Measurements from ENCODE around the gene ZACN.
A peak's percentile ranks its signal among the peaks of the same experiment; 100 is the strongest.
"Not testable (repeated sequence)": the region's sequence is repeated elsewhere in the genome, so short reads cannot be mapped to it uniquely, and the experiment has no call there.

The ZACN gene

DNA sequence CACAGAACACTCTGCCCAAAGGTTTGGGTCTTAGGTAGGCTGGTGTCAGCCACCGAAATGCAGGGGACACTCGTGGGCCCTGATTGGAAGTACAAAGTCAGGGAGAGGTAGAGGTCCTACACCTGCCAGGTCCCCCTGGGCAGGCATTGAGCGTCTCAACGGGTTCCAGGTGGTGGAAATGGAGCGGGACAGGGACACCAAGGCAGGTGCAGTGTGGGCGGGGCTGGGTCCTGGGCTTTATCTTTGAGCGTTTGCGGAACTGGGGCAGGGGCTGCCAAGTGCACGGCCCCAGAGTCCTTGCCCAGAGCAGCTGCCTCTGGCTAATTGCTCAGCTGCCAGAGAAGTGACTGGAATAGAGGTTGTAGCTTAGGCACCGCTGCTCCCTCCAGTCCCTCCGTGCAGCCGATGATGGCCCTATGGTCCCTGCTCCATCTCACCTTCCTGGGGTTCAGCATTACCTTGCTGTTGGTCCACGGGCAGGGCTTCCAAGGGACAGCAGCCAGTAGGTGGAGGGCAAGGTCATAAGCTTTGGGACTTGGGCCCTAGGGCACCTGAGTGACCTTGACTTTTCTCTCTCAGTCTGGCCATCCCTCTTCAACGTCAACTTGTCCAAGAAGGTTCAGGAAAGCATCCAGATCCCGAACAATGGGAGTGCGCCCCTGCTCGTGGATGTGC, at the start of gene ZACN:
TSS of gene ZACN (plus strand) at position 323 of the 675 bp plus-strand sequence. CDS start at position 406, 83 bp downstream.
- Histone ChIP-seq H3K36me3 (ENCODE audit: control insufficient read depth, low read depth, low read length) (peaks cover 10% of the 10 kb centered on the region), H3K9ac (ENCODE audit: low read length) (peak within 1 kb of the TSS; percentile 44), H3K27ac (ENCODE audit: low read length) (no peak within 1 kb of the TSS), H3K4me3 (ENCODE audit: low read length) (peak within 1 kb of the TSS; percentile 45), H3K4me1 (ENCODE audit: control insufficient read depth, low read depth, low read length) (peaks cover 32% of the 10 kb centered on the region), H3K27me3 (ENCODE audit: control insufficient read depth, insufficient read depth, low read length) (peaks cover 72% of the 10 kb centered on the region), H3K9me3 (ENCODE audit: control insufficient read depth, low read depth, low read length) (no peaks in the 10 kb centered on the region)

DNA sequence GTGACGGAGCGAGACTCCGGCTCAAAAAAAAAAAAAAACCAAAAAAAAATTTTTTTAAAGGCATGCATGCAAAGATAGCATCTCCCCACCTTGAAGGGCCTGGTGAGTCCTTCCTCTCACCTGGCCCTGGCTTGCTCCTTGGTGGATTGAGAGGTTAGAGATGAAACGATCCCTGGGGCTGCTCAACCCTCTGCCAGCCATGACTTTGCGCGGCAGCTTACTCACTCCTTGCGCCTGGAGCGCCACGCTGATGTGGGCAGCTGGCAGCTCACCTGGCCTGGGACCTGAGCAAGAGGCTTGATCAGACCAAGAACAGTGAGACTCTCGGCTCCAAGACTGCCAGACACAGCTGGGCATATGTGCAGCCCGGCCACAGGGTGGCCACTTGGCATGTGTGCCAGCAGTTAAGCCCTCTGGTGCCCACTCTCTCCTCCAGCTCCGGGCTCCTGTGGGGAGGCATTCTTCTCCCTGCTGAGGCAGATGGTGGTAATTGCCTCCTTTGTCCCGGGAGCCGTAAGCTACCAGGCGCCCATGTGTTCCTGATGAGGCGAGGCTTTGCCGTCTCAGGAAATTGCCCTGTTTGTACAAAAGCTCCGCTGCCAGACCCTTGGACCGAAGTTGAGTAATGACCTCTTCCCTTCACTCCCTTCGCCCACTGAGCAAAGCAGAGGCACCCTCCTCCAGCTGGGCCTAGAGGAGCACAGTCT, 46.8 kb upstream of the ZACN start:
- Histone ChIP-seq H3K4me3 (ENCODE audit: low read length) (no peak overlapping the region), H3K4me1 (ENCODE audit: control insufficient read depth, low read depth, low read length) (peaks cover 6% of the 10 kb centered on the region), H3K36me3 (ENCODE audit: control insufficient read depth, low read depth, low read length) (no peaks in the 10 kb centered on the region)

DNA sequence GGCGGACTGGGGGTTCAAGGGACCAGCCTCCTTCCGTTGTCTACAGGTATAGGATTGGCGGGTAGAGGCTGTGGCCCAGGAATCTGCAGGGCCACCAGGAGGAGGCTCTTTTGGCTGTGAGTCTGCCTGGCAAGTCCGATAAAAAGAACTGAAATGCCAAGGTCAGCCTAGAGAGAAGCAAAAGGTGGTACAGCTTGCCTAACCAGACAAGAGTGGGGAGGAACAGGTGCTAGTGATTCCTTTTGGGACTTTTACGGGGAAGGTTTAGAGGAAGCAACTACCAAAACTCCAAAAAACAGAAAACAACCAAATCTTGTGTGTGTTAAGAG, 46.2 kb upstream of the ZACN start:
- Histone ChIP-seq H3K9ac (ENCODE audit: low read length) (no peak overlapping the region), H3K4me1 (ENCODE audit: control insufficient read depth, low read depth, low read length) (peaks cover 6% of the 10 kb centered on the region), H3K36me3 (ENCODE audit: control insufficient read depth, low read depth, low read length) (no peaks in the 10 kb centered on the region), H3K27me3 (ENCODE audit: control insufficient read depth, insufficient read depth, low read length) (no peaks in the 10 kb centered on the region), H3K9me3 (ENCODE audit: control insufficient read depth, low read depth, low read length) (no peaks in the 10 kb centered on the region), H3K27ac (ENCODE audit: low read length) (no peak overlapping the region), H3K4me3 (ENCODE audit: low read length) (no peak overlapping the region)

More for the DNA sequence above, 46.8 kb upstream of the ZACN start:
- H3K27ac ChIP-seq (ENCODE audit: low read length), result no peak overlapping the region
- no peaks in the 10 kb centered on the region for H3K27me3 ChIP-seq (ENCODE audit: control insufficient read depth, insufficient read depth, low read length)
- no peak overlapping the region for H3K9ac ChIP-seq (ENCODE audit: low read length)
- no peaks in the 10 kb centered on the region for H3K9me3 ChIP-seq (ENCODE audit: control insufficient read depth, low read depth, low read length)

- peaks cover under 1% of the 10 kb centered on the region for H3K36me3 ChIP-seq (ENCODE audit: control insufficient read depth, low read depth, low read length)
- no peaks in the 10 kb centered on the region for H3K9me3 ChIP-seq (ENCODE audit: control insufficient read depth, low read depth, low read length)
- no peak overlapping the region for H3K27ac ChIP-seq (ENCODE audit: low read length)
- H3K27me3 ChIP-seq (ENCODE audit: control insufficient read depth, insufficient read depth, low read length), result no peaks in the 10 kb centered on the region
- H3K9ac ChIP-seq (ENCODE audit: low read length), result no peak overlapping the region
- peaks cover 6% of the 10 kb centered on the region for H3K4me1 ChIP-seq (ENCODE audit: control insufficient read depth, low read depth, low read length)
- no peak overlapping the region for H3K4me3 ChIP-seq (ENCODE audit: low read length)
These were observed 45.8 kb upstream of the ZACN start for GRCh38 chr17:76033139-76033538.

DNA sequence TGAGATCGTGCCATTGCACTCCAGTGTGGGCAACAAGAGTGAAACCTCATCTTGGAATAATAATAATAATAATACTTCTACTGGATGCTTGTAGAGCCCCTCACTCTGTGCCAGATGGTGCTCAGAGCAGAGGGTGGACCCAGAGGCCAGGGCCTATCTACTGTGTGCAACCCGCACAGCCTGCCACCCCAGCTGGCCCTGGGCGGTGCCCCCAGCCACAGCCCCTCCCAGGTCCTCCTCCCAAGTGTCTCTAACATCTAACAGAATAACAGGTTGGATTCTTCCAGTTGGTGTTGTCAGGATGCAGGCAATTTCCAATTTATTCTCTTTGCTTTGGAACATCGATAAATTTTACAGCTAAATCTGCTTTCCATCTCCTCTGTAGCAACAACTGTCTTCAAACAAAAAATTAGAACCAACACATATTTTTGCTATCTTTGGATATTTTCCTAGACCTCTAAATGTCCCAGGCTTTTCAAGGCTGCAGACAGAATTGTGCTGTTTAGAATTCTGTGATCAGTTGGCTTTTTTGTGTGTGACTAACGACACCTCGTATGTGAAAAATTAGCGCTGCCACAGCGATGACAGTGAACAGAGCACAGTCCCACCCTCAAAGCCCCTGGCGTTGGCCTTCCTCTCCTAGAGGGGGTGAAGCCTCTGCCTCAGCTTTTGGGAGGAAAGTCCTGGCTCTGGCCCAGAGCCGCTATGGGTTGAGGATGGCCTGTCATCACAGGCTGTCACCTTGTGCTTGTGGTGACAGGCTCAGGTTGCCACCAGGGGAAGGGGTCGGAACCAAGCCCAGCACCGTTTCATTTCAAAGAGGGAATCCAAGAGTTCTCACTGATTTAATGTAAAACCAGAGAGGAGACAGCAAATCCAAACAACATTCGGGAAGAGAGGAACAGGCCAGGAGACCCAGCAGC, 44.3 kb upstream of the ZACN start:
- peaks cover 8% of the 10 kb centered on the region for H3K4me1 ChIP-seq (ENCODE audit: control insufficient read depth, low read depth, low read length)
- no peaks in the 10 kb centered on the region for H3K9me3 ChIP-seq (ENCODE audit: control insufficient read depth, low read depth, low read length)
- H3K27ac ChIP-seq (ENCODE audit: low read length), result no peak overlapping the region
- H3K4me3 ChIP-seq (ENCODE audit: low read length), result no peak overlapping the region
- peaks cover 16% of the 10 kb centered on the region for H3K36me3 ChIP-seq (ENCODE audit: control insufficient read depth, low read depth, low read length)
- no peaks in the 10 kb centered on the region for H3K27me3 ChIP-seq (ENCODE audit: control insufficient read depth, insufficient read depth, low read length)
- H3K9ac ChIP-seq (ENCODE audit: low read length), result no peak overlapping the region

- Histone ChIP-seq H3K36me3 (ENCODE audit: control insufficient read depth, low read depth, low read length) (peaks cover 29% of the 10 kb centered on the region), H3K4me3 (ENCODE audit: low read length) (no peak overlapping the region), H3K9me3 (ENCODE audit: control insufficient read depth, low read depth, low read length) (no peaks in the 10 kb centered on the region), H3K9ac (ENCODE audit: low read length) (no peak overlapping the region), H3K4me1 (ENCODE audit: control insufficient read depth, low read depth, low read length) (peaks cover 17% of the 10 kb centered on the region), H3K27me3 (ENCODE audit: control insufficient read depth, insufficient read depth, low read length) (no peaks in the 10 kb centered on the region), H3K27ac (ENCODE audit: low read length) (no peak overlapping the region)
These were observed 42.3 kb upstream of the ZACN start for GRCh38 chr17:76036497-76037261.

DNA sequence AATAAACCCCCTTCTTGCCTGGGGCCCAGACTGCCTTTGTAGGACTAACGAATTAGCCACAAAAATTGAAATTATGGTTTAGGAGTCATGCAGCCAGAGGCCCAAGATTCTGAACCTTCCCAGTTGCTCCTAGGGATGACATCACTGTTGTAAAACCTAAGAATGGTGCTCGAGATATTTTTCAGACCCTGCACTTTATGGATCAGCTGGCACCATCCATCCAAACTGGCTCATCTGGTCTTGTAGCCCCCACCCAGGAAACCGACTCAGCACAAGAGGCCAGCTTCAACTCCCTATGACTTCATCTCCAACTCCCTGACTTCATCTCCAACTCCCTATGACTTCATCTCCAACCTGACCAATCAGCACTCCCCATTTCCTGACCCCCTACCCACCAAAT, 40.9 kb upstream of the ZACN start:
- Histone ChIP-seq H3K9ac (ENCODE audit: low read length) (no peak overlapping the region), H3K36me3 (ENCODE audit: control insufficient read depth, low read depth, low read length) (peaks cover 35% of the 10 kb centered on the region), H3K27me3 (ENCODE audit: control insufficient read depth, insufficient read depth, low read length) (no peaks in the 10 kb centered on the region), H3K27ac (ENCODE audit: low read length) (no peak overlapping the region), H3K9me3 (ENCODE audit: control insufficient read depth, low read depth, low read length) (no peaks in the 10 kb centered on the region), H3K4me1 (ENCODE audit: control insufficient read depth, low read depth, low read length) (peaks cover 17% of the 10 kb centered on the region), H3K4me3 (ENCODE audit: low read length) (no peak overlapping the region)

DNA sequence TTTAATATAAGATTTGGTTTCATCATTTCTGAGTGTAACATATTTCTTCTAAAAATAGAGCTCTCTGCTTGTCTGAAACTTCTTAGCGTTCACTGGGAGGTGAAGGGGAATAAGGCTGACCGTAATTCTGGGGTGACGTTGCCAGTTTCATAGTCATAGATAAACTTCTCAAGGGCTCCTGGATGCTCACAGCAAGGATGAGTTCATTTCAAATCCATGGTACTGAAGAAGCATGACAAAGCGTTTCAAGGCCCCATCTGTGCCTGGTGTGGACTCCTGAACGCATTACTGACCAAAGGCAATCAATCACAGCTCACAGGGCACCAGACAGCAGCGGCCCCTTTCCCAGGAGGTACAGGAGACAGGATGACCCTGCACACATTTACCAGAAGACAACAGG, 39.9 kb upstream of the ZACN start:
- H3K4me3 ChIP-seq (ENCODE audit: low read length), result no peak overlapping the region
- no peak overlapping the region for H3K9ac ChIP-seq (ENCODE audit: low read length)
- H3K36me3 ChIP-seq (ENCODE audit: control insufficient read depth, low read depth, low read length), result peaks cover 46% of the 10 kb centered on the region

DNA sequence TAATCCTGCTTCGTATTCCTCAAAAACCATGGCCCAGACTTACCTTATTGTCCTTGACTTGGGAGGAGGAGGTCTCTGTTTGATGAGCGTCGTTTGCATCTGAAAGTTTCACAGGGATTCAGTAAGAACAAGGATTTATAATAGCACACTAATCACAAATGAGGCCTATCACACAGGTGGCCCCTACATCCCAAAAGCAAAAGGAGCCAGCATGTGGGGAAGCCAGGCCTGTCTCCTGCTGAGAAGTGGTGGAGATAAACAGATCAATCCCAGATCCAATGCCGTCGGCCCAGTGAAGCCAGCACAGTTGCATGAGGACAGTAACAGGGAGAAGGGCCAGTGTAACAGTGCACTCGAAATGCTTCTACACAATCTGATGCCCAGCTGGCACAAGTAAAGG, 38.6 kb upstream of the ZACN start:
- no peak overlapping the region for H3K9ac ChIP-seq (ENCODE audit: low read length)
- no peak overlapping the region for H3K27ac ChIP-seq (ENCODE audit: low read length)
- H3K4me3 ChIP-seq (ENCODE audit: low read length), result no peak overlapping the region
- H3K27me3 ChIP-seq (ENCODE audit: control insufficient read depth, insufficient read depth, low read length), result no peaks in the 10 kb centered on the region
- peaks cover 17% of the 10 kb centered on the region for H3K4me1 ChIP-seq (ENCODE audit: control insufficient read depth, low read depth, low read length)
- peaks cover 58% of the 10 kb centered on the region for H3K36me3 ChIP-seq (ENCODE audit: control insufficient read depth, low read depth, low read length)
- H3K9me3 ChIP-seq (ENCODE audit: control insufficient read depth, low read depth, low read length), result no peaks in the 10 kb centered on the region

More for the DNA sequence above, 39.9 kb upstream of the ZACN start:
- no peaks in the 10 kb centered on the region for H3K27me3 ChIP-seq (ENCODE audit: control insufficient read depth, insufficient read depth, low read length)
- H3K4me1 ChIP-seq (ENCODE audit: control insufficient read depth, low read depth, low read length), result peaks cover 17% of the 10 kb centered on the region
- no peak overlapping the region for H3K27ac ChIP-seq (ENCODE audit: low read length)
- no peaks in the 10 kb centered on the region for H3K9me3 ChIP-seq (ENCODE audit: control insufficient read depth, low read depth, low read length)

- peaks cover 78% of the 10 kb centered on the region for H3K36me3 ChIP-seq (ENCODE audit: control insufficient read depth, low read depth, low read length)
These were observed 36.1 kb upstream of the ZACN start for GRCh38 chr17:76042868-76043267.

DNA sequence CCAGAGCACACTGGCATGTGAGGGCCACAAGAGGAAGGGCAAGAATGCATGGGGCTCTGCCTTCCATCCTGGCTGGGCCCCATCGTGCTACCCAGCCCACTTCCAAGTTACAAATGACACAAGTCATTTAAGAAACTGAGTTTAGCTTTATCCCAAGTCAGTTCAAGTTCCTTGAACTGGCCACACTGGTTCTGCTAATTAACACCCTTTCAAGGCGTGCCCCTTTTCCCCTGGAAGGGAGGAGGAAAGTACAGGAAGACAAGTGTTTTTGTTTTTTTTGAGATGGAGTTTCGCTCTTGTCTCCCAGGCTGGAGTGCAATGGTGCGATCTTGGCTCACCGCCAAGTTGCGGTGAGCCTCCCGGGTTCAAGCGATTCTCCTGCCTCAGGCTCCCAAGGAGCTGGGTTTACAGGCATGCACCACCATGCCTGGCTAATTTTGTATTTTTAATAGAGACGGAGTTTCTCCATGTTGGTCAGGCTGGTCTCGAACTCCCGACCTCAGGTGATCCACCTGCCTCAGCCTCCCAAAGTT, 34.4 kb upstream of the ZACN start:
- H3K27me3 ChIP-seq (ENCODE audit: control insufficient read depth, insufficient read depth, low read length); H3K9ac ChIP-seq (ENCODE audit: low read length); H3K27ac ChIP-seq (ENCODE audit: low read length); H3K9me3 ChIP-seq (ENCODE audit: control insufficient read depth, low read depth, low read length); H3K4me3 ChIP-seq (ENCODE audit: low read length): not testable (repeated sequence)
- Histone ChIP-seq H3K4me1 (ENCODE audit: control insufficient read depth, low read depth, low read length) (peaks cover 10% of the 10 kb centered on the region), H3K36me3 (ENCODE audit: control insufficient read depth, low read depth, low read length) (peaks cover 80% of the 10 kb centered on the region)

More at GRCh38 chr17:76042868-76043267, 36.1 kb upstream of the ZACN start:
- not testable (repeated sequence) for H3K9me3 ChIP-seq (ENCODE audit: control insufficient read depth, low read depth, low read length); H3K4me3 ChIP-seq (ENCODE audit: low read length); H3K27me3 ChIP-seq (ENCODE audit: control insufficient read depth, insufficient read depth, low read length); H3K9ac ChIP-seq (ENCODE audit: low read length); H3K27ac ChIP-seq (ENCODE audit: low read length)
- H3K4me1 ChIP-seq (ENCODE audit: control insufficient read depth, low read depth, low read length), result peaks cover 10% of the 10 kb centered on the region
